Activated CD4-positive, alpha-beta T cell treated with anti-CD3 and anti-CD28 coated beads, Interleukin-2, amount 50 U/mL, for 24 hours (primary cell): ENCODE results near the gene PCSK9.
"Not testable (repeated sequence)": the region's sequence is repeated elsewhere in the genome, so short reads cannot be mapped to it uniquely, and the experiment has no call there.

Source experiments
- DNase-seq, 2 donors: peaks; one replicate each; pipeline ENCODE4 v3.0.0-alpha.2; 2020; ENCODE audit warnings: low read depth in 1 of 2, low spot score in 1 of 2

The PCSK9 gene

GRCh38 chr1:55076356-55076755, 37.0 kb downstream of the PCSK9 start:
- DNase-seq = no peak

GRCh38 chr1:55078470-55078869, 39.1 kb downstream of the PCSK9 start:
- DNase-seq = no peak

GRCh38 chr1:55079651-55080050, 40.3 kb downstream of the PCSK9 start:
- no peak for DNase-seq

- DNase-seq = no peak
Observed at GRCh38 chr1:55081188-55081904, 42.0 kb downstream of the PCSK9 start.

GRCh38 chr1:55081905-55082296, 42.6 kb downstream of the PCSK9 start:
- DNase-seq = no peak

- DNase-seq = no peak
Observed at GRCh38 chr1:55084257-55084656, 44.9 kb downstream of the PCSK9 start.

- DNase-seq = no peak
Observed at GRCh38 chr1:55087439-55087838, 48.1 kb downstream of the PCSK9 start.

GRCh38 chr1:55088413-55088812, 49.1 kb downstream of the PCSK9 start:
- no peak for DNase-seq

- DNase-seq = no peak
Observed at GRCh38 chr1:55089683-55090082, 50.3 kb downstream of the PCSK9 start.

- DNase-seq = no peak
Observed at GRCh38 chr1:55092475-55092874, 53.1 kb downstream of the PCSK9 start.

DNA sequence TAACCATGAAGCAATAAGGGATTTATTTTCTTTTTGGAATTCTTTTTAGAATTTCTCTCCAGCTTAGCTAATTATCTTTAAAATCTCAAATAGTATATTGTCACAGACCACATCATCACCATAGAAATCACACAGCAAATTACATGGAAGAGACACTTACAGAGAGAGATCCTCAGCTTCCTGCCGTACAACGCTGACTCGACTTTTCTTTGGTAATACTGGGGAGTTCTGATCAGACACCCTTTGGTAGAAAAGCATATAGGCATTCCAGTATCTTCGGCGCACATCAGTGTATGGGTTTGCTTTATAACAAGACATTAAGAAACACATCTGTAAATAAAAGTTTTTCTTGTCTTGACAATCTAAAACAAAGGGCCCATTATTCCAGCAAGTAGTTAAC, 55.7 kb downstream of the PCSK9 start:
- DNase-seq = no peak

- no peak for DNase-seq
Observed at GRCh38 chr1:55103891-55104290, 64.5 kb downstream of the PCSK9 start.

DNA sequence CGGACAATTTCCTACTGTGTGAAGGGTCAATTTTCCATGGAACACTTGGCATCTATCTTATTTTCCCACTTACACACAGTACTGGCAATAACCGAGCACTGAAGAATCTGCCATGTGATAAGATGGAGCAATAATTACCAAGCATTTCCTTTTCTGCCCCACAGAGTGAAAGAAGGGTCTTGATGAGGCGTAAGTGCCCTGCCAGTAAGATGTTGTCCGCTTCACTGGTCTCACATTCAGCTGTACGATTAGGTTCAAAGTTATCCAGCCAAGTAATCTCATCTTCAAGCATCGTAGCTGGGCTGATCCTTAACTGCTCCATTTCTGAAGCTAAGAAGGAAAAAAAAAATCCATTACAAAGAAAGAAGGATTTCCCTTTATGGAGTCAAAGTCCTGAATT, 67.8 kb downstream of the PCSK9 start:
- DNase-seq = no peak

- DNase-seq = not testable (repeated sequence)
Observed at GRCh38 chr1:55109005-55109404, 69.7 kb downstream of the PCSK9 start.
